Measurements from ENCODE around the gene LYRM1.

The LYRM1 gene

GRCh38 chr16:20871941-20872815 is 28.4 kb upstream of the LYRM1 start:
- no peak for DNase-seq (ENCODE audit: low spot score)

- no peak for DNase-seq (ENCODE audit: low spot score)
These were observed 27.2 kb upstream of the LYRM1 start for GRCh38 chr16:20873331-20873730.

- no peak for DNase-seq (ENCODE audit: low spot score)
These were observed 26.4 kb upstream of the LYRM1 start for GRCh38 chr16:20874088-20874581.

- DNase-seq (ENCODE audit: low spot score): no peak
These were observed 25.3 kb upstream of the LYRM1 start for GRCh38 chr16:20875355-20875650.

GRCh38 chr16:20878682-20879147 is 21.9 kb upstream of the LYRM1 start:
- no peak for DNase-seq (ENCODE audit: low spot score)

GRCh38 chr16:20879175-20880040 is 21.2 kb upstream of the LYRM1 start:
- no peak for DNase-seq (ENCODE audit: low spot score)

GRCh38 chr16:20880867-20881502 is 19.6 kb upstream of the LYRM1 start:
- DNase-seq (ENCODE audit: low spot score): no peak

- no peak for DNase-seq (ENCODE audit: low spot score)
These were observed 19.1 kb upstream of the LYRM1 start for GRCh38 chr16:20881503-20881878.

- no peak for DNase-seq (ENCODE audit: low spot score)
These were observed 16.9 kb upstream of the LYRM1 start for GRCh38 chr16:20883554-20884239.

- no peak for DNase-seq (ENCODE audit: low spot score)
These were observed 16.4 kb upstream of the LYRM1 start for GRCh38 chr16:20884240-20884556.

- no peak for DNase-seq (ENCODE audit: low spot score)
These were observed 14.3 kb upstream of the LYRM1 start for GRCh38 chr16:20886320-20886719.

GRCh38 chr16:20887207-20887606 is 13.4 kb upstream of the LYRM1 start:
- no peak for DNase-seq (ENCODE audit: low spot score)

GRCh38 chr16:20889625-20890275 is 10.8 kb upstream of the LYRM1 start:
- no peak for DNase-seq (ENCODE audit: low spot score)

GRCh38 chr16:20894388-20894787 is 6.2 kb upstream of the LYRM1 start:
- DNase-seq (ENCODE audit: low spot score): no peak

- no peak for DNase-seq (ENCODE audit: low spot score)
These were observed 3.2 kb upstream of the LYRM1 start for GRCh38 chr16:20897253-20897897.

- no peak for DNase-seq (ENCODE audit: low spot score)
These were observed 2.6 kb upstream of the LYRM1 start for GRCh38 chr16:20897922-20898321.

GRCh38 chr16:20899071-20899470 is 1.5 kb upstream of the LYRM1 start:
- DNase-seq (ENCODE audit: low spot score): no peak

- peak; percentile 66 for DNase-seq (ENCODE audit: low spot score)
These were observed 883 bp upstream of the LYRM1 start for GRCh38 chr16:20899477-20900298.

- DNase-seq (ENCODE audit: low spot score): no peak
These were observed 481 bp downstream of the LYRM1 start for GRCh38 chr16:20901068-20901435.

GRCh38 chr16:20901436-20902112 is 1.0 kb downstream of the LYRM1 start:
- DNase-seq (ENCODE audit: low spot score): peak; percentile 45
